Measurements from ENCODE around the gene SBF1.
"Not testable (repeated sequence)": the region's sequence is repeated elsewhere in the genome, so short reads cannot be mapped to it uniquely, and the experiment has no call there.

SBF1 gene

GRCh38 chr22:50474710-50475651 lies at the start of gene SBF1:
Gene SBF1 (minus strand): TSS chr22:50475035. CDS start chr22:50474840, 195 bp downstream.
- DNase-seq: peak; percentile 89 to 90

GRCh38 chr22:50523806-50524675 lies 49.2 kb upstream of the SBF1 start:
- no peak for DNase-seq

GRCh38 chr22:50523458-50523805 lies 48.6 kb upstream of the SBF1 start:
- no peak for DNase-seq

GRCh38 chr22:50522806-50523438 lies 48.1 kb upstream of the SBF1 start:
- no peak for DNase-seq

GRCh38 chr22:50522208-50522805 lies 47.5 kb upstream of the SBF1 start:
- DNase-seq: no peak

GRCh38 chr22:50521710-50522109 lies 46.9 kb upstream of the SBF1 start:
- no peak for DNase-seq

- no peak for DNase-seq
Observed at GRCh38 chr22:50520826-50521453, 46.1 kb upstream of the SBF1 start.

- not testable (repeated sequence) for DNase-seq
Observed at GRCh38 chr22:50520184-50520583, 45.3 kb upstream of the SBF1 start.

GRCh38 chr22:50519151-50519550 lies 44.3 kb upstream of the SBF1 start:
- no peak for DNase-seq

- DNase-seq: no peak
Observed at GRCh38 chr22:50518606-50519005, 43.8 kb upstream of the SBF1 start.

GRCh38 chr22:50517495-50518260 lies 42.8 kb upstream of the SBF1 start:
- DNase-seq: no peak

GRCh38 chr22:50516891-50517290 lies 42.1 kb upstream of the SBF1 start:
- DNase-seq: no peak

- DNase-seq: no peak
Observed at GRCh38 chr22:50516068-50516467, 41.2 kb upstream of the SBF1 start.

- DNase-seq: no peak
Observed at GRCh38 chr22:50513175-50513574, 38.3 kb upstream of the SBF1 start.

GRCh38 chr22:50508897-50509296 lies 34.1 kb upstream of the SBF1 start:
- no peak for DNase-seq

- DNase-seq: peak; percentile 97
Observed at GRCh38 chr22:50507991-50508884, 33.4 kb upstream of the SBF1 start, which contains the start of gene NCAPH2. Gene NCAPH2 (plus strand): TSS chr22:50508224. CDS start chr22:50508338, 114 bp downstream.

GRCh38 chr22:50507421-50507990 lies 32.7 kb upstream of the SBF1 start, which contains the start of gene LMF2:
Gene LMF2 (minus strand): TSS chr22:50507702. CDS start chr22:50507675, 27 bp downstream.
- DNase-seq: peak; percentile 93 to 94

GRCh38 chr22:50506611-50507420 lies 32.0 kb upstream of the SBF1 start:
- no peak for DNase-seq
